Fibroblast of lung (primary cell): ENCODE data around the gene LHFPL2.

Experiments
- CTCF ChIP-seq, 2 donors: IDR thresholded peaks in 1 of 2; conservative IDR thresholded peaks in 1 of 2; 1 replicate in 1 of 2; 2 replicates in 1 of 2; pipeline ENCODE4 v1.5.1; 2011 to 2012; ENCODE audit warnings: low read length in 2 of 2, control low read depth in 1 of 2, inconsistent platforms in 1 of 2, low read depth in 1 of 2, mild to moderate bottlenecking in 1 of 2
- EZH2 ChIP-seq: IDR thresholded peaks from 2 replicates; pipeline ENCODE4 v1.5.1; 2012; ENCODE audit warnings: low read length, control low read depth, mild to moderate bottlenecking; ENCODE audit errors: missing control alignments

GRCh38 chr5:78497573-78498533 lies 150.7 kb downstream of the LHFPL2 start:
- TF ChIP-seq CTCF (conservative IDR thresholded peaks at IDR 0.05 in 1 of 2, IDR thresholded peaks at IDR 0.05 in 1 of 2; ENCODE audit: low read depth in 1 of 2, low read length in 2 of 2), result no peak
- no peak for TF ChIP-seq EZH2
